Epidermal melanocyte (primary cell): ENCODE results near the gene RFX2.
"Not testable (repeated sequence)": the region's sequence is repeated elsewhere in the genome, so short reads cannot be mapped to it uniquely, and the experiment has no call there.

Experiments used
- DNase-seq: peaks from one replicate; pipeline ENCODE4 v3.0.0; 2011; ENCODE audit warnings: low spot score; ENCODE audit not compliant: insufficient read length

Gene RFX2

GRCh38 chr19:6039566-6040225 lies 70.6 kb downstream of the RFX2 start:
- DNase-seq: no peak

GRCh38 chr19:6038634-6039405 lies 71.5 kb downstream of the RFX2 start:
- no peak for DNase-seq

GRCh38 chr19:6035026-6035425 lies 75.3 kb downstream of the RFX2 start:
- no peak for DNase-seq

GRCh38 chr19:6034512-6034911 lies 75.8 kb downstream of the RFX2 start:
- no peak for DNase-seq

GRCh38 chr19:6033744-6034264 lies 76.5 kb downstream of the RFX2 start:
- DNase-seq: no peak

- DNase-seq: no peak
These were observed 77.5 kb downstream of the RFX2 start for GRCh38 chr19:6032827-6033226.

- DNase-seq: no peak
These were observed 77.9 kb downstream of the RFX2 start for GRCh38 chr19:6032381-6032780.

- no peak for DNase-seq
These were observed 80.1 kb downstream of the RFX2 start for GRCh38 chr19:6030214-6030507.

- DNase-seq: no peak
These were observed 83.7 kb downstream of the RFX2 start for GRCh38 chr19:6026390-6027227.

GRCh38 chr19:6024756-6025155 lies 85.5 kb downstream of the RFX2 start:
- not testable (repeated sequence) for DNase-seq

GRCh38 chr19:6023936-6024335 lies 86.4 kb downstream of the RFX2 start:
- DNase-seq: no peak

GRCh38 chr19:6023085-6023682 lies 87.1 kb downstream of the RFX2 start:
- no peak for DNase-seq

- DNase-seq: no peak
These were observed 87.7 kb downstream of the RFX2 start for GRCh38 chr19:6022570-6023064.

- peak; percentile 80 for DNase-seq
These were observed 88.3 kb downstream of the RFX2 start for GRCh38 chr19:6021878-6022569.

- no peak for DNase-seq
These were observed 89.1 kb downstream of the RFX2 start for GRCh38 chr19:6020972-6021805.

- DNase-seq: no peak
These were observed 90.0 kb downstream of the RFX2 start for GRCh38 chr19:6020166-6020882.

GRCh38 chr19:6018786-6019185 lies 91.5 kb downstream of the RFX2 start:
- DNase-seq: no peak

- DNase-seq: no peak
These were observed 92.7 kb downstream of the RFX2 start for GRCh38 chr19:6017576-6017975.

- DNase-seq: no peak
These were observed 94.3 kb downstream of the RFX2 start for GRCh38 chr19:6015841-6016545.
